GM18519 (cell line): Measurements from ENCODE around the gene ELAVL4.

Experiments
- ATAC-seq: cut with Tn5 transposase; IDR thresholded peaks from one replicate; pipeline ENCODE4 v1.9.1; 2021; ENCODE audit warnings: mild to moderate bottlenecking, moderate library complexity; ENCODE audit not compliant: unreplicated experiment, low FRiP score

ELAVL4 gene

GRCh38 chr1:50108497-50109059 lies at the start of gene ELAVL4:
Gene ELAVL4 (plus strand): TSS chr1:50108920. CDS start chr1:50109190, 270 bp downstream.
- ATAC-seq = no peak

GRCh38 chr1:50060279-50060678 lies 48.4 kb upstream of the ELAVL4 start:
- no peak for ATAC-seq

GRCh38 chr1:50066806-50067205 lies 41.9 kb upstream of the ELAVL4 start:
- no peak for ATAC-seq

- no peak for ATAC-seq
These were observed 33.8 kb upstream of the ELAVL4 start for GRCh38 chr1:50074931-50075330.

GRCh38 chr1:50077273-50077672 lies 31.4 kb upstream of the ELAVL4 start:
- no peak for ATAC-seq

GRCh38 chr1:50080904-50081586 lies 27.7 kb upstream of the ELAVL4 start:
- no peak for ATAC-seq

- ATAC-seq = no peak
These were observed 24.3 kb upstream of the ELAVL4 start for GRCh38 chr1:50084389-50084788.

- no peak for ATAC-seq
These were observed 17.7 kb upstream of the ELAVL4 start for GRCh38 chr1:50091068-50091467.

- ATAC-seq = no peak
These were observed 13.0 kb upstream of the ELAVL4 start for GRCh38 chr1:50095716-50096115.

GRCh38 chr1:50097021-50097679 lies 11.6 kb upstream of the ELAVL4 start:
- ATAC-seq = no peak

- ATAC-seq = no peak
These were observed 10.9 kb upstream of the ELAVL4 start for GRCh38 chr1:50097791-50098190.

- no peak for ATAC-seq
These were observed 10.1 kb upstream of the ELAVL4 start for GRCh38 chr1:50098591-50099021.

- no peak for ATAC-seq
These were observed 9.1 kb upstream of the ELAVL4 start for GRCh38 chr1:50099654-50100053.

GRCh38 chr1:50103615-50104081 lies 5.1 kb upstream of the ELAVL4 start:
- ATAC-seq = no peak

- ATAC-seq = peak; percentile 52
These were observed 3.3 kb upstream of the ELAVL4 start for GRCh38 chr1:50105433-50105832.

GRCh38 chr1:50106095-50106761 lies 2.5 kb upstream of the ELAVL4 start:
- no peak for ATAC-seq

- ATAC-seq = no peak
These were observed 396 bp downstream of the ELAVL4 start for GRCh38 chr1:50109116-50109515.

GRCh38 chr1:50109647-50110075 lies 941 bp downstream of the ELAVL4 start:
- no peak for ATAC-seq

GRCh38 chr1:50110151-50110550 lies 1.4 kb downstream of the ELAVL4 start:
- ATAC-seq = no peak

- ATAC-seq = no peak
These were observed 1.9 kb downstream of the ELAVL4 start for GRCh38 chr1:50110656-50111055.

GRCh38 chr1:50111503-50111902 lies 2.8 kb downstream of the ELAVL4 start:
- no peak for ATAC-seq
